Colonic mucosa (tissue), 4 donors: ENCODE data around the gene FBRSL1. TPM values are rescaled to one million over a fixed set of nuclear protein-coding genes. Genes with fewer than 3 reads are reported as not detected.

Experiments
- DNase-seq: peaks from one replicate; pipeline ENCODE4 v3.0.0-alpha.2; 2020
- H3K27ac ChIP-seq: fragments of 200-600 bp; one replicate; pipeline ENCODE4 v1.8.0; 2021
- H3K27me3 ChIP-seq: fragments of 200-600 bp; one replicate; pipeline ENCODE4 v1.8.0; 2021
- H3K36me3 ChIP-seq: fragments of 200-600 bp; one replicate; pipeline ENCODE4 v1.8.0; 2021
- H3K4me1 ChIP-seq: fragments of 200-600 bp; one replicate; pipeline ENCODE4 v1.8.0; 2021; ENCODE audit warnings: mild to moderate bottlenecking
- H3K4me3 ChIP-seq: fragments of 200-600 bp; one replicate; pipeline ENCODE4 v1.8.0; 2021
- H3K9ac ChIP-seq, 2 donors: one replicate each; pipeline ENCODE4 v1.7.0; 2013; ENCODE audit warnings: control low read depth in 2 of 2, low read depth in 2 of 2, low read length in 2 of 2
- H3K9me3 ChIP-seq: fragments of 200-600 bp; one replicate; pipeline ENCODE4 v1.8.0; 2021
- CTCF ChIP-seq: fragments of 200-600 bp; IDR thresholded peaks from one replicate; pipeline ENCODE4 v1.8.0; 2022; ENCODE audit warnings: antibody characterized with exemption, mild to moderate bottlenecking
- intact Hi-C: fragments of 100-400 bp; cut with DNase I; formaldehyde crosslinking; loops from one replicate; pipeline ENCODE4 v1.14.1; 2022
- total RNA-seq, 2 donors: library from RNA; stranded (reverse); fragmentation: NEBNext Ultra II Directional in 1 of 2; extraction: Animal tissue kit (Norgen Biotek cat#: 25700) in 1 of 2; gene quantifications; one replicate each; pipeline ENCODE4 v1.2.1, GENCODE V29; 2021
- donor health status: healthy.
- donor health status: DM: no; HTN: no; CAD: no.
- donor health status: DM: no; HTN: no; CAD: no.

Gene FBRSL1
- total RNA-seq, 2 donors from 2014 or later: 51.9 to 101 TPM

DNA sequence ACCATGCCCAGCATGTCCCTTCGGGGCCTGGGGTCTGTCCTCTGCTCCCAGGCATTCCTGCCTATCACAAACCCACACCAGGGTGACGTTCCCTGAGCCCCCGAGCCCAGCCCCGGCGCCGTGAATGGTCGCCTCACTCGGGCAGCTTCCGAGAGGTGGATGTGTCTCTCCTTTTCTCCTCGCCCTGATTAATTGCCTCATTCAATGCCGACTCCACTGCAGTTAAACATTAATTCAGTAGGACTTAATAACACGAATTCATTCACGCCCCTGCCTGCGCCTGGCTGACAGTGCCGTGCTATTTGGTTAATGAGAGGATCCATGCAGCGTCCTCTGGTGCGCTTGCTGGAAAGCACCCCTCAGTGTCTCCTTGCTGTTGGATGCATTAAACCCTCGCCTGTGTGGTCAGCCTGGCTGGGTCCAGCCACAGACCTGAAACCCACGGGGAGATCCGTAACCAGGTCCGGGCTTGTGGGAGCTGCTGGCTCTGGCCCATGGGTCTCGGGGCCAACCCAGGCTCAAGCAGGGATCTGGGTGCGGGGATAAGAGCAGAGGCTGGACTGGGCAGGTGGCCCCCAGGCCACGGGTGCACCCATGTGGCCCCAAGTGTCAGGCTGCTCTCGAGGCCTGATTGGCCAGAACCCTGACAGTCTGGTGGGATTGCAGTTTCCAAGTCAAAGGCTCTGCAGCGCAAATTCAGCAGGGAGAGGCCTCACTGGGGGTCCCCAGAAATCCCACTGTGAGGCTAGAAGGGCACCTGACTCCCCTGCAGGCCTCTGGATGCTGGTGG lies 55.4 kb downstream of the FBRSL1 start:
- H3K4me1 ChIP-seq: no peaks in the 10 kb centered on the region
- no peak overlapping the region for H3K4me3 ChIP-seq
- H3K9ac ChIP-seq: no peak overlapping the region
- intact Hi-C loops: no loop called here
- no peaks in the 10 kb centered on the region for H3K27me3 ChIP-seq
- DNase-seq: no peak
- TF ChIP-seq CTCF: no peak
- H3K36me3 ChIP-seq: no peaks in the 10 kb centered on the region
- no peaks in the 10 kb centered on the region for H3K9me3 ChIP-seq
- H3K27ac ChIP-seq: no peak overlapping the region

- no peak overlapping the region for H3K27ac ChIP-seq
- H3K4me3 ChIP-seq: no peak overlapping the region
- no peaks in the 10 kb centered on the region for H3K9me3 ChIP-seq
- no peak for TF ChIP-seq CTCF
- DNase-seq: no peak
- intact Hi-C loops: no loop called here
- H3K4me1 ChIP-seq: no peaks in the 10 kb centered on the region
- no peaks in the 10 kb centered on the region for H3K27me3 ChIP-seq
- no peak overlapping the region for H3K9ac ChIP-seq
- no peaks in the 10 kb centered on the region for H3K36me3 ChIP-seq
Measured at GRCh38 chr12:132545955-132546354, 56.0 kb downstream of the FBRSL1 start.

DNA sequence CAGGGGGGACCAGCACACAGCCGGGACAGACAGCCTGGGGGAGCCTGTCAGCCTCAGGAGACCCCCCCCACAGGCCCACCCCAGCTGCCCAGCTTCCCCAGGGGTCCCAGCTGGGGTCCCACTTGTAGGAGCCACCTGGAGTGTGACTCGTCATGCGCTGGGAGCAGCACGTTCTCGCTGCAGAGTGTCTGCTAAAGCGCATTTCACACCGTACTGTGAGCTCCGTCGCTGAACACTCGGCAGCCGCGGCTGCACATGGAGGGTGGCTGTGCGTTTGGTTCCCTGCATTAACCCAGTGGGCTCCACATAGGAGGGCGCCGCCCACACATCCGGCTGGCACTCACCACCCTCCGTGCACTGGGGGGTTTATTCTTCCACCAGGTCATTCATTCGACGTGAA lies 56.7 kb downstream of the FBRSL1 start:
- intact Hi-C loops: no loop called here
- DNase-seq: no peak
- no peaks in the 10 kb centered on the region for H3K9me3 ChIP-seq
- no peaks in the 10 kb centered on the region for H3K4me1 ChIP-seq
- H3K9ac ChIP-seq: no peak overlapping the region
- no peak overlapping the region for H3K4me3 ChIP-seq
- no peaks in the 10 kb centered on the region for H3K36me3 ChIP-seq
- no peak overlapping the region for H3K27ac ChIP-seq
- H3K27me3 ChIP-seq: no peaks in the 10 kb centered on the region
- no peak for TF ChIP-seq CTCF

DNA sequence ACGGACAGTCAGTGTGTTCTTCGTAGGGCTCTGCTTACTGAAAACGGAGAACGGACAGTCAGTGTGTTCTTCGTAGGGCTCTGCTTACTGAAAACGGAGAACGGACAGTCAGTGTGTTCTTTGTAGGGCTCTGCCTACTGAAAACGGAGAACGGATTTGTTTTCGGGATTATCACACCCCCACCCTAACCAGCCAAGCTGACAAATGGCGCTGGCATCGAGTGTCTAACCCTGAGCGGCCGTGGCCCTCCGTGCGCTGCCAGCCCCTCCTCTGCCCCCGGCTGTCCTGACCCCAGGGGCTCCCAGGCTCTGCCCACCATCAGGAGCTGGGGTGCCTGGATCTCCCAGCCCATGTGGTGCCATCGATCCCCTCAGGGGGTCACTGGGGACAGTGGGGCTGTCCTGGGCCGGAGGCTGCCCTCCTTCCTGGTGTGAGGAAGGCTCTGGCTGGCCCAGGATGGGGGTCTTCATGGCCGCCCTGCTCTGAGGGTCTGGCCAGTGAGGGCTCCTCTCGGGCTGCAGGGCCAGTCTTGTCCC lies 57.3 kb downstream of the FBRSL1 start:
- intact Hi-C loops: no loop called here
- H3K36me3 ChIP-seq: no peaks in the 10 kb centered on the region
- H3K9ac ChIP-seq: no peak overlapping the region
- no peaks in the 10 kb centered on the region for H3K9me3 ChIP-seq
- no peak overlapping the region for H3K4me3 ChIP-seq
- no peak for DNase-seq
- no peaks in the 10 kb centered on the region for H3K27me3 ChIP-seq
- H3K27ac ChIP-seq: no peak overlapping the region
- TF ChIP-seq CTCF: no peak
- H3K4me1 ChIP-seq: no peaks in the 10 kb centered on the region

DNA sequence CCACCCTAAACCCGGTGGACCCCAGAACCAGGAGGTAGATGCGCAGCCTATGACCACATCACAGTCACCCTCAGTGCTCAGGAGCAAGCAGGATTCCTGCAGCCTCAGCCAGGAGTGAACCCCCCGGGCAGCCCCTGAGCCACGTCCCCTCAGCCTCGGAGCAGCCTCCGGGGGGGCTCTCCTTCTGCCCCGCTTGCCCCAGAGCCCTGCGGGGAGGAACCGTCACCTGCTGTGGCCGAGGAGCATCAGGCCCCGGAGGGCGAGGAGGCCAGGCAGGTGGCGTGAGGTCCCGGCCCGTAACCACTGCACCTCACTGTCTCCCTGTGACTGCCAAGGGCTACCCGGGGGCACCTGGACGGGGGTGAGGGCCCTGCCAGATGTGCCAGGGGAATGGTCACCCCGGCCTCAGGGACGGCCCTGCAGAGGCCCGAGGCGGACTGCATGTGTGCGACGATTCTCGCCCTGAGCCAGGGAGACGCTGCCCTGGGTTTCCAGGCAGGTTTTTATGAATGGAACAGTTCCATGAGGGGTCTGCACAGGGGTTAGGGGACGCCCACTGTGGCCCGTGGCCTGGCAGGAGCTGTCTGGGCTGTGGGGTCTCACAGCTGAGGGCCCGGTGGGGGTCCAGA lies 58.6 kb downstream of the FBRSL1 start:
- no peak overlapping the region for H3K9ac ChIP-seq
- intact Hi-C loops: no loop called here

More for the DNA sequence above, 58.6 kb downstream of the FBRSL1 start:
- no peaks in the 10 kb centered on the region for H3K4me1 ChIP-seq
- DNase-seq: no peak
- H3K4me3 ChIP-seq: no peak overlapping the region
- no peak for TF ChIP-seq CTCF
- no peaks in the 10 kb centered on the region for H3K9me3 ChIP-seq
- no peaks in the 10 kb centered on the region for H3K36me3 ChIP-seq
- H3K27ac ChIP-seq: no peak overlapping the region
- no peaks in the 10 kb centered on the region for H3K27me3 ChIP-seq
